ENCODE data around the gene ECHS1.

DNA sequence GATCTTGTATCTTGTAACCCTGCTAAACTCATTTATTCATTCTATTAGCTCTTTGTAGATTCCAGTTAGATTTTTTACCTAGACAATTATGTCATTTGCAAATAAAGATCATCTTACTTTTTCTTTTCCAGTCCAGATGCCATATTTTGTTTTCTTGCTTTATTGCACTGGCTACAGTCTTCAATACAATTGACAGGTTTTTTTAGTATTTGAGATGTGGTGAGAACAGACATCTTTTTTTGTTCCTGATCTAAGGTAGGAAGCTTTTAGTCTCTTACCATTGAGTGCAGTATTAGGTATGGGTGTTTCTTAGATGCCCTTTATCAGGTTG is 39.2 kb upstream of the ECHS1 start:
- TF ChIP-seq REST (tag by site-specific recombination; IDR thresholded peaks at IDR 0.05) (no peak), ZNF843 (tag by site-specific recombination; IDR thresholded peaks at IDR 0.05) (no peak), ZBTB44 (tag by site-specific recombination; IDR thresholded peaks at IDR 0.05) (no peak), INSM2 (tag by site-specific recombination; IDR thresholded peaks at IDR 0.05) (no peak), ZXDB (tag by site-specific recombination; IDR thresholded peaks at IDR 0.05) (no peak), CTCF (tag by site-specific recombination; IDR thresholded peaks at IDR 0.05) (no peak)
